ENCODE measurements around the gene RARG.

RARG gene

GRCh38 chr12:53214221-53214620 is 17.8 kb downstream of the RARG start:
- Histone ChIP-seq H3K9ac (ENCODE audit: low read depth, low read length, poor library complexity, severe bottlenecking) (no peak overlapping the region), H3K36me3 (ENCODE audit: insufficient read depth, low read length) (no peaks in the 10 kb centered on the region), H3F3A (ENCODE audit: low read depth) (no peaks in the 10 kb centered on the region), H4K20me1 (ENCODE audit: insufficient read depth, low read length, poor library complexity, severe bottlenecking) (no peaks in the 10 kb centered on the region), H3K27me3 (ENCODE audit: insufficient read depth, low read length, poor library complexity, severe bottlenecking) (no peaks in the 10 kb centered on the region), H3K9me3 (ENCODE audit: insufficient read depth, low read depth, low read length) (no peaks in the 10 kb centered on the region), H3K79me2 (ENCODE audit: insufficient read depth, low read length) (no peaks in the 10 kb centered on the region), H3K4me2 (ENCODE audit: low read depth, low read length, poor library complexity, severe bottlenecking) (no peak overlapping the region), H2AFZ (ENCODE audit: low read length) (no peak overlapping the region), H3K4me3 (ENCODE audit: low read length, poor library complexity, severe bottlenecking) (no peak overlapping the region), H3K4me1 (ENCODE audit: insufficient read depth, low read length, poor library complexity, severe bottlenecking) (peaks cover 15% of the 10 kb centered on the region), H3K9me2 (replicated peaks; ENCODE audit: low read depth, low read length) (no peaks in the 10 kb centered on the region)
- TF ChIP-seq CTCF (conservative IDR thresholded peaks at IDR 0.05; ENCODE audit: low read length) (no peak), EZH2phosphoT487 (IDR thresholded peaks at IDR 0.05; ENCODE audit: borderline replicate concordance) (no peak)

- Histone ChIP-seq H3K79me2 (ENCODE audit: insufficient read depth, low read length) (no peaks in the 10 kb centered on the region), H3K36me3 (ENCODE audit: insufficient read depth, low read length) (no peaks in the 10 kb centered on the region), H3K9ac (ENCODE audit: low read depth, low read length, poor library complexity, severe bottlenecking) (no peak overlapping the region), H3K9me2 (replicated peaks; ENCODE audit: low read depth, low read length) (no peaks in the 10 kb centered on the region), H3K4me3 (ENCODE audit: low read length, poor library complexity, severe bottlenecking) (no peak overlapping the region), H3K27me3 (ENCODE audit: insufficient read depth, low read length, poor library complexity, severe bottlenecking) (no peaks in the 10 kb centered on the region), H3K4me2 (ENCODE audit: low read depth, low read length, poor library complexity, severe bottlenecking) (no peak overlapping the region), H4K20me1 (ENCODE audit: insufficient read depth, low read length, poor library complexity, severe bottlenecking) (no peaks in the 10 kb centered on the region), H3K4me1 (ENCODE audit: insufficient read depth, low read length, poor library complexity, severe bottlenecking) (peaks cover 23% of the 10 kb centered on the region), H2AFZ (ENCODE audit: low read length) (peak overlapping the region; percentile 51; the same call in 1 of the 2 replicates), H3K9me3 (ENCODE audit: insufficient read depth, low read depth, low read length) (no peaks in the 10 kb centered on the region), H3F3A (ENCODE audit: low read depth) (no peaks in the 10 kb centered on the region)
- TF ChIP-seq CTCF (conservative IDR thresholded peaks at IDR 0.05; ENCODE audit: low read length) (peak; percentile 91), EZH2phosphoT487 (IDR thresholded peaks at IDR 0.05; ENCODE audit: borderline replicate concordance) (no peak)
Measured at GRCh38 chr12:53213348-53213747, 18.7 kb downstream of the RARG start.

- no peaks in the 10 kb centered on the region for H4K20me1 ChIP-seq (ENCODE audit: insufficient read depth, low read length, poor library complexity, severe bottlenecking)
- H3K4me3 ChIP-seq (ENCODE audit: low read length, poor library complexity, severe bottlenecking) = no peak overlapping the region
- H3K9ac ChIP-seq (ENCODE audit: low read depth, low read length, poor library complexity, severe bottlenecking) = no peak overlapping the region
- H3K9me2 ChIP-seq (replicated peaks; ENCODE audit: low read depth, low read length) = no peaks in the 10 kb centered on the region
- H3K4me1 ChIP-seq (ENCODE audit: insufficient read depth, low read length, poor library complexity, severe bottlenecking) = peaks cover 27% of the 10 kb centered on the region
- no peak overlapping the region for H2AFZ ChIP-seq (ENCODE audit: low read length)
- TF ChIP-seq EZH2phosphoT487 (IDR thresholded peaks at IDR 0.05; ENCODE audit: borderline replicate concordance) (no peak), CTCF (conservative IDR thresholded peaks at IDR 0.05; ENCODE audit: low read length) (no peak)
- no peaks in the 10 kb centered on the region for H3K27me3 ChIP-seq (ENCODE audit: insufficient read depth, low read length, poor library complexity, severe bottlenecking)
- H3K36me3 ChIP-seq (ENCODE audit: insufficient read depth, low read length) = no peaks in the 10 kb centered on the region
- H3F3A ChIP-seq (ENCODE audit: low read depth) = no peaks in the 10 kb centered on the region
- no peaks in the 10 kb centered on the region for H3K79me2 ChIP-seq (ENCODE audit: insufficient read depth, low read length)
- no peak overlapping the region for H3K4me2 ChIP-seq (ENCODE audit: low read depth, low read length, poor library complexity, severe bottlenecking)
- H3K9me3 ChIP-seq (ENCODE audit: insufficient read depth, low read depth, low read length) = no peaks in the 10 kb centered on the region
Measured at GRCh38 chr12:53212931-53213330, 19.1 kb downstream of the RARG start.

Data from Loucy (cell line).